NCI-H226 (cell line): ENCODE data around the gene ANK2.
"Not testable (repeated sequence)": the region's sequence is repeated elsewhere in the genome, so short reads cannot be mapped to it uniquely, and the experiment has no call there.

Source experiments
- DNase-seq: peaks from one replicate; pipeline ENCODE4 v3.0.0-alpha.2; 2015

Gene ANK2

DNA sequence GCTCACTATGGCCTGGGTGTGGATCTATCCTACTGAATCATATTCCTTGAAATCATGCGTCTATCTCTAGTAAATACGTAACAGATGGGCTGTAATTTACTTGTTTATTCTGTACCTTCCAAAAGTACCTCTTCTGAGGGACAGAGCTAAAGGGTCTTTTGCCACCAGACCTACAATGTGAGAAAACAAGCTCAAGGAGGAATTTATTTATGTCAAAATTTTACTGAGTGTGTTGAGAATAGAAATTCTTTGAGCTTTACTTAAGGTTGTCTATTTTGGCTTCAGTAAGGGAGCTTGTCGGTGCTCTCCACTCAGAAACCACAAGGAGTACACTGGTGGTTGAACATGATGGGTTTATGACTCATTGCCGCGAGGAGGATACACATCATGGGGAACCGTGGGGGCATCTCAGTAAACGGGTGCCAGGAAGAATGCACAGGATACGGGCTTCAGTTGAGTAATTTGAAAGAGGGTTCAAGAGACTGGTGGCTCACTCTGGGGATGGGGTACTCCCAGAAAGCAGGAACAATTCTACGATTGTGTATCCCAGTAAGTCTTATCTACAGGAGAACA, 3.0 kb downstream of the ANK2 start:
- DNase-seq, result peak; percentile 35

DNA sequence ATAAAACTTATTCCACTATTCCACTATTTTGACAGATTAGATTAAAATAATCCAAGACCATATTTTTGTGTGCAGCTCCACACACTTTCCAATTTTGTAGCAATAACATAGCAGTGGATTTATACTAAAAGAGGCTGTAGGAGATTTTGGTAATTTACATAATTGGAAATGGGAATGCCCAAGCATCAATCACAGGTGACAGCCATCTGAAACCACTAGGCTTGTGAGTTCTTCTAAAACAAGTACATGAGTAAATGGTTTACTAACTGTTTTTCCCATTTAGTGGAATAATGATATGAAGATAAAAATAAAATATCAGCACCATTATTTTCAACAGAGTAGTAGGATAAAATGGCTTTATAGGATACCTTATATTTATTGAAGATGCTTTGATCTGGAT, 4.4 kb downstream of the ANK2 start:
- DNase-seq, result no peak

DNA sequence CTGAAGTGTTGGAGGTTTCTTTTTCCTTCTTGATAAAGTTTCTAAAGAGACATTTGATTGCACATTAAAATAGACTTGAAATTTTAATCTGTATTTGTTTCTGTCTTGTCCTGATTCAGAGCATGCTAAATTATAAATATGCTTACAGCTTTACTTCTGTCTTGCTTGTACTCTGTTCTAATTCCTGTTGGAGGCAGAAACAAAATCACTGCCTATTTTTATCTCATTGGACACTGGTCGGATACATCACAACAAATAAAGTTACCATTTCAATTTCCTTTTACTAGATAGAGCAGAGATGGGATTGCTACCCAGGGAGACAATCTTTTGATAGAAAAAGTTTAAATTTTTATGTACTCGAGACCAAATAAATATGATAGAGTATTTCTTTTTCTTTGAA, 6.9 kb downstream of the ANK2 start:
- no peak for DNase-seq

DNA sequence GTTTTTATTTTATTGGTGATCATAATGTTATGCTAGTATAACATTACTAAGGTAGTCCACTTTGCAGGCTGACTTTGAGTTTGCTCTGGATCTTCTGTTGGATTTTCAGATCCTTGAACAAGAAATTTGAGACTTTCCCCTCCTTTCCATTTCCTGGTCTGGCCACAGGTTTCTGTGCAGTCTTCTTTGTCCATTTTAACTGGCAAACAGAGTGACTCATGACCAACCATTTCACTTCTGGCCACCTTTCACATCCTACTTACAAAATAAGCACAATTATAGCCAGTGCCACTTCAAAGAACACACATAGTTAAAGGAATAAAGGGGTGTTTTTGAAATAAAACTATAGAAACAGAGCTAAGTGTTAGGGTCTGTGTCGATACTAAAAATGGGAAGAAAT, 8.4 kb downstream of the ANK2 start:
- DNase-seq, result peak; percentile 11

DNA sequence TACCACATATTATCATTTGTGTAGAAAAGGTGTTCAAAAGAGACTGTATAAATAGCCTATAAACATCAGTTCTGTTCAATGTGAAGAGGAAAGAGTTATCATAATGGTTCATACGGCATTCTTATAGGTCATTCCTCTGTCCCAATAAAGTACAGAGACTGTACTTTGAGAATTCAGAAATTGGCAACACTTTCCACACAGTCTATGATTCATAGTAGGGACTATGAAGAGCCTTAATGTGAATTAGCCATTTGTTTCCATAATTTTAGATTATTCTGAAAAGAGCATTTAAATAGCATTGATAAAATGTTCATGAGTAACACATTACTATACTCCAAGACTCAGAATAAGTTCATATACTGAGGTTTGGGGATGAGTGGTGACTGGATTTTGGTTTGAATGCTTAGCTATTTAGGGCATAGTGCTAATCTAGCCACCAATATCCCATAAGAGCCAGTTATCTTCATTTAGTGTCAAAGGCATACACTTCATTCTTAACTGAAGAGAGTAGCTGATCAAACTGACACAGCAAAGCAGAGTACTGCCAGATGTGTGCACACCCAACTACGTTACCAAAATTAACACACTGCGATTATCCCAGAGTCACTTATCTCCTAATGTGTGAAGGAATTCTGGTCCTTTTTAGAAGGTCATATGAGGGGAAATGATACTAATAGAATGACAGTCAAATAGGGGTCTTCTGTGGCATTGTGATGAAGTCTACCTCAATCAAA, 10.2 kb downstream of the ANK2 start:
- DNase-seq, result no peak

DNA sequence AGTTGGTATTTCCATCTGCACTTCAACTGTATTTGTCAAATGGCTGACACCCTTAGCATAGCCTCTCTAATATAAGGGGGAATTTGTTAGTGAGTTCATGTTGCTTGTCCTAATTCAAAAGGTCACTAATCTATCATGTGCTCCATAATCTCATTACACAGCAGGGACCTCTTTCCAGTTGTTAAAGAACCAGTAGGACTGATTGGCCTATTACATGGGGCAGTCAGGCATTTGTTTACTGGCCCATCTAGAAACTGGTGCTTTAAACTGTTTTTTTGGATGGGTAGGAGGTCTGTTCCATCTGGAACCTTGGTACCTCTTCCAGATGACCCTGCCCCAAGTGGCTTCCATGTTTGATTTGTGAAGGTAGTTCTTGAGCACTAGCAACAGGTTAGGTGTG, 11.4 kb downstream of the ANK2 start:
- DNase-seq, result no peak

DNA sequence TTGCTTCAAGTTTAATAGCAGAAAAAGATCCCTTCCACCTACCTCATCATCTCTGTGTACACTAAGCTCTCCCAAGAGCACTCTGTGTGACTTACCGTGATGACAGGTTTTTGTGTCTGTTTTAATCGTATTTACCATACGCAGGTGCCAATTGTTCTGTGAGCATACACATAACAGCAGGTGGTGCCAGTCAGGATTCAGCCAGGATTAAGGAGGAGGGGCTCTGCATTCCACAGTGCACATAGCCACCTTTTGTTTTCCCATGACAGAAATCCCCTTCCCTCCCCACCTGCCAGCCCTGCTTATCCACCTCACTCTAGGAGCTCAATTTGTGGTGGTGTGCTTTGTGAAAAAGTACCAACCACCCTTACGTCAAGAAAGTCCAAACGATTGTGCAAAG, 14.8 kb downstream of the ANK2 start:
- no peak for DNase-seq

DNA sequence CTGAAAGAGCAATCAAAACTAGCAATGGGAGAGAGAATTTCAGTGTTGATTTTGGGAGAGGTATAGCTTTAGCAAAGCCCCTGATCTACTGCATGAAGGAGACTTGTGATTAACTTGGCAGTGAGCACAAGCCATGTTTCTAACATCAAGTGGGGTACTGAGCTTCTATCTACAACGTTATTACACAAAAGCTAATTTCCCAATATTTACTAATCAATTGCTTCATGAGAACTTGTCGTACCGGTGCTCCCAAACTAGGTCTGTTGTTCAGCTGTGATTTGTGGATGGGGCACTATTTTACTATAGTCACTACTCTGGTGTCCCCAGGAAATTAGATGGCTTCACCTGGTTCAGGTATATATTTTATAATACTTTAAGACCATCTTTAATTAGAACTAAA, 16.2 kb downstream of the ANK2 start:
- DNase-seq, result no peak

DNA sequence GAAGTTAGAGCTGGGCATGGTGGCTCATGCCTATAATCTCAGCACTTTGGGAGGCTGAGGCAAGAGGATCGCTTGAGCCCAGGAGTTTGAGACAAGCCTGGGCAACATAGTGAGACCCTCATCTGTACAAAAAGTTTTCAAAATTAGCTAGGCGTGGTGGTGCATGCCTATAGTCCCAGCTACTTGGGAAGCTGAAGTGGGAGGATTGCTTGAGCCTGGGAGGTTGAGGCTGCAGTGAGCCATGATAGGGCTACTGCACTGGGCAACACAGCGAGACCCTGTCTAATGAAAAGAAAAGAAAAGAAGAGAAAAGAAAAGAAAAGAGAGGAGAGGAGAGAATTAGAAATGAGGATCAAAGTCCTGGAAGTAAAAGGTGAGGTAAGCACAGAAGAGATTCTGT, 19.3 kb downstream of the ANK2 start:
- not testable (repeated sequence) for DNase-seq

DNA sequence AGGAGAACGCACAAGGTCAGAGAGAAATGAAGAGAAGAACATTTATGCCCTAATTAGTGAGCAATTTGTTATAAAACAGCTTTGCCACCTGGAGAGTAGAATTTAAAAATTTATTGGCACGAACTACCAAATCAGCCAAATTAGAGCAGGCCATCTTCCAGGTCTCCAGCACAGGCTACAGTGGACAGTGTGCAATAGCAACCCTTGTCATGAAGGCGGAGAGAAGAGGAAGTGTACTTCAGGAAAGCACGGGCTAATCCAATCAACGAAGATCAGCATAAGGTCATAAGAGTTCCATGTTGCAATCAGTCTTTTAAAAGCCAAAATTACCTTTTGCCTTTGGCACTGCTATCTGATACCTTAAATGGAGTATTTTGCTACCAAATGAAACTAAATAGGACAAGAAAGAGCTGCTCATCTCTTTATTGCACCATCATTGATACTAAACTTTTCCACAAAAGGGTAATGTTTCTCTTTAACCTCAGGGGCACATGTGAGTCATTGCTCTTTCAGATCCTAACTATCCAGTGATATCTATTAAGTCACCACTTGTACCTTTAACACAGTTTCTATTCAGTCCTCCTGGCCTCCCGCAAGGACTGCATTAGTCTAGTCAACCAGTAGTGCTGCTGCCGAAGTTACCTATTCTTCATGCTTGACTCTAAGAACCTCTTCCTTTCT, 19.9 kb downstream of the ANK2 start:
- no peak for DNase-seq

DNA sequence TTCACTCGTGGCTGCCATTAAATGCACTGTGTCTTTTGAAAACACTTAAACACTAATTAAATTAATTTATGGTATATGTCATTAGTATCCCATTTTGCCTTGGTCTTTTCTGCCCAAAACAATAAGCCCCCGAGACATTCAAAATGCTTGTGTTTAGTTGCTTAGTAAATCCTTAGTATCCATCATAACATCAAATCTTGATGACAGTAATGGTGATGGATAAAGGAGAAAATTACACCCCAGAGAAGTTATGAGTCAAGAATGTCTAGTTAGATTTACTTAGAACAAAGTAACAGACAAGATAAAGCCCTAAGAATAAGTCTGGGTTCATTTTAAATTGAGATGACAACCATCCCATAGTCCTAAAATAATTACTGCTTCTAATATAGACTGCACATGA, 21.3 kb downstream of the ANK2 start:
- DNase-seq, result no peak

DNA sequence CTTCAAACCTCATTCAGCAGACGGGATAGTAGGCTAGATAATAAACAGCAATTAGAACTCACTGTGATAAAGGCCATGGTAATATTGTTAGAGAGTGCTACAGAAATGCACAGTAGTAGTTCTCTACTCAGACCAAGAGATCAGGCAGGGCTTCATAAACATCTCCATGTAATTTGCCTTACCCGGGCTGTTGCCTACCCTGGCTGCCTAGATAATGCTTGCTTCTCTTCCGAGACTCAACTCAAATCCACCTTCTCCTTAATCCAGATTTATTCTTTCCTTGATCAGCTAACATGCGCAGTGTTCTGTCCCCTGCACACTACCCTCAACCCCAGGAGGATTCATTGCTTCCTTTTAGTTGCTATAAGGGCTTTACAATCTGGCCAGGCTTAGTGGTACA, 21.8 kb downstream of the ANK2 start:
- DNase-seq, result no peak

DNA sequence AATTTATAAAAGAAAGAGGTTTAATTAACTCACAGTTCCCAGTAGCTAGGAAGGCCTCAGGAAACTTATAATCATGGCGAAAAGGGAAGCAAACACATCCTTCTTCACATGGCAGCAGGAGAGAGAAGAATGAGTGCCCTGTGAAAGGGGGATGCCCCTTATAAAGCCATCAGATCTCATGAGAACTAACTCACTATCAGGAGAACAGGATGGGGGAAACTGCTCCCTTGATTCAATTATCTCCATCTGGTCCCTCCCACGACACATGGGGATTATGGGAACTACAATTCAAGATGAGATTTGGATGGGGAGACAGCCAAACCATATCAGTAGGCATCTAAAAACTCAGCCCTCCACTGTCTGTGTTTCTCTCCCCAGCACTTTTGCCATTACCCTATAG, 22.4 kb downstream of the ANK2 start:
- no peak for DNase-seq

DNA sequence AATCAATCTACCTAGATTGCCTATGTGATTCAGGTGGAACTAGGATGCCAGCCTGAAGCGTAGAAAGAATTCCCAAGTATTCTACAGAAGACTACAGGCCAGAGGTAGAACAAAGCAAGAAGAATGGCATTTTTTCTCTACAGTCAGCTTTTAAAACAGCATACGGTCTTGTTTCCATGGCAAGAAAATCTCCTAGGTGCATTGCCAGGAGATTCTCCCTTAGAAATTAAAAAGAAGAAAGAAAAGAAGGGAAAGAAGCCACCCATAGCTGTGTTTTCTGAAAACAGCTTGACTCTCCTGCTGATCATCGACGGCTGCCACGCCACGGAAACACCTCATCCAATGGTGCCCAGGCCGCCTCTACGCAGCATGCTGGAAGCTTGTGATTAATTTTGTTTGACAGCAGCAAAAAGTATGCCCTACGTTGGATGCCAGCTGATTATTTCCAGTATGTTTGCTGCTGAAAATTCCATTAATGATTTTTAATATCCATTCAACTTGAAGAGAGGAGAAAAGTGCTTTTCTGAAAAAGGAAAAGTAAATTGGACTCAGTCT, 24.1 kb downstream of the ANK2 start:
- no peak for DNase-seq

DNA sequence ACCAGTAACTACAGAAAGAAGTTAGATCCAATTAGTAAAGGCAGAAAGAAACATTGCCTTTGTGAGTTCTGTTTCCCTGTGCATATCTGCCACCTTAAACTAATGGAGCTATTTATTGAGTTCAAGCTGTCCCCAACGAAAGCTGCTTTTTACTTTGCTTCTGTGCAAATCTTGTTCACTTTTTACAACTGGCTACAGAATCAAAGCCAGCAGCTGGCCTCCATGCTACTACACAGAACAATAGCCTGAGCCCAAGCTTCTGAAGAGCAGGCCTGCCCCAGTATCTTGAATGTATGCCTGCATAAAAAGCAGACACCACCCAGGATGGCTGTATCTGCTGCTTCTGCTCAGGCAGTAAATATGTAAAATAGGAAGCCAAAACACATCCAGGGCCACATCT, 28.1 kb downstream of the ANK2 start:
- no peak for DNase-seq

DNA sequence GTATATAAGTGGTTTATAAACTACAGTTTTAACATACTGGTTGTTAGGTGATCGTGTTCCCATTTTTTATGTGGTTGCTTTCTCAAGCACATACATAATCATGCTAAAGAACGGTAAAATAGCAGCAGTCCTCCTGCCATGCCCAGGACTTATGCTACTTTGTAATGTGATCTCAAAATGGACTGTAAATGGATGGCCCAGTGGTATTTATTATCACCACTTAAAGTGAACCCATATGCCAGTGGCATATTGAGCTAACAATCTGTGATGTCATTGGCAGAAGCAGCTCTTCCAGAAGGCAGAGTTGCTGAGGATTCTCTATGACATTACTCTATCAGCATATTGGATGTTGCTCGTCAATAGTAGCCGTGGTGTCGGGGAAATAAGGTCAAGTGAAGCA, 28.6 kb downstream of the ANK2 start:
- DNase-seq, result no peak

DNA sequence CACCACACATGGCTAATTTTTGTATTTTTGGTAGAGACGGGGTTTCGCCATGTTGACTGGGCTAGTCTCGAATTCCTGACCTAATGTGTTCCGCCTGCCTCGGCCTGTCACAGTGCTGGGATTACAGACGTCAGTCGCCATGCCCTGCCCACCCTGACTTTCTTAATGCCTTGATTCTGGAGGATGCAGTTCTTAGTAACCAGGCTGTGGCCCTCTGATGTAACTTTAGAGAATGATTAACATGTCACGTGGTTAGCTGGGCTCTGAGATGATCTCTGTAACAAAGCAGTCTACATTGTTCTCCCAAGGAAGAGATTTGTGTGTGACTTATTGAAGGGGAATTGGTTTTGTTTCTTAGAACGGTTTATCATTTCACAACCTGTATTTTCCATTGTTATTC, 30.6 kb downstream of the ANK2 start:
- DNase-seq, result no peak

DNA sequence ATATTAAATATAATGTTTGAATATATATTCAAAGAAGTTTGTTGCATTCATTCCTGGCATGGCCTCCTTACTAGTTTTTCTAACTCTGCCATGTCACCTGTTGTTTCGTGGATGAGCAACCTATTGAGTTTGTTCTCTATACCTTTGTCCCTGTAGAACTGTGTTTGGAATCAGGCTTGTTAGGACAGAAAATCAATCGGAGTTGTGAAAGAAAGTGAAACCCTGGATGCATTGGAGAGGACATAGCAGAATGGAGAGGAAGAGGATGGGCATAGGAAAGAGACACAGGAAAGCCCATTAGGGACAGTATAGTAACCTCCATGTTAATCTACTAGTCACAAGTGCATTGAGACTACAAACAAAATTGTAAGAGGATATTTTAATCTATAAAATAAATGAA, 31.2 kb downstream of the ANK2 start:
- DNase-seq, result no peak

DNA sequence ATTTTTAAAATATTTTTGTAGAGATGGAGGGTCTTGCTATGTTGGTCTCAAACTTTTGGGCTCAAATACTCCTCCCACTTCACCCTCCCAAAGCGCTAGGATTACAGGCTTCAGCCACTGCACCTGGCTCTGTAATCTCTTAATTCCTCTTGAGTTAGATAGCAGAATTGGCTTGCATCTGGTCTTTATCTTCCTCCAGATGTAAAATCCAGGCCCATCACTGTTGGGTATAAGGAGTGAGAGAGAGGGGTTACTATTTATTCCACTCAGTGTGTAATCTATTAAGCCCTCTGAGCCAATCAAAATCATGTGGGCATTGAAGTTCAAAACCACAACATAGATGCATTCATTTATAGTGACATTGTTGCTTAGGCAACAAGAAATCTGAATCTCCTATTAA, 33.9 kb downstream of the ANK2 start:
- no peak for DNase-seq

DNA sequence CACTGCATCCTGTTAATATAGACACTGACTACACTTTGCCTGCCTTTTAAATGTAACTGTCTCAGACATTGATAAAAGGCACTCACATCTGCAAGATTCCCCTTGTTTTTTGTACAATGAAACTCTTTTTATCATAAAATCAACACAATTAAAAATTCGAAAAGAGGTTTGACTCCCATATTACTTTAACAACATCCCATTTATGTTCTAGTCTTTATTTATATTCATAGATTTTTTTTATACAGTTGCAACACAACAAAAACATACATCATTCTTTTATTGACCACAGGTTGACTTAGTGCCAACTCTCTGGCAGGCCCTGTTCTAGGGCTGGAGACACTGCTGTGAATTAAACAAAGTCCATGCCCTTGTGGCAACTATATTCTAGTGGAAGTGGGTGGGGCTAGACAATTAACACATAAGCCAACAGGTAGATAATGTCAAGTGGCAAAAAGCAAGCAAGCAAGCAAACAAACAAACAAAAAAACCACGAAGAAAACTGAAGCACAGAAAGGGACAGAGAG, 36.8 kb downstream of the ANK2 start:
- no peak for DNase-seq

DNA sequence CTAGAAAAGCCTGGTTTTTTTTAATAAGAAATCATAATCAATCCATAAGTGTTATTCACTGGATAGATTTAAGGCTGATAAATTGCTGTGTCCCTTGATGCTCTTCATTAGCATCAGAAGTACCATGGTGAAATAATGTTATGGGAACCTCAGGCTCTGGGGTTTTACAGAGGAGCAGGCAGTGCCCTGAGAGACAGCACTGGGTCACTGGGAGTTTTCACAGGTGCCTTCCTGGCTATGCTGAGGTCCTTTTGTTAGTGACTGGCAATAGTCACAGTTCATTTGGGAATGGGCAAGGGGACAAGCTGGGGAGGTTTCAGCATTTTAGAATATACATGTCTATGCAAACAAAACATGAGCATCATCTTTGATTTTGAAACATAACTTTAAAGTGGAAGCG, 38.6 kb downstream of the ANK2 start:
- no peak for DNase-seq

DNA sequence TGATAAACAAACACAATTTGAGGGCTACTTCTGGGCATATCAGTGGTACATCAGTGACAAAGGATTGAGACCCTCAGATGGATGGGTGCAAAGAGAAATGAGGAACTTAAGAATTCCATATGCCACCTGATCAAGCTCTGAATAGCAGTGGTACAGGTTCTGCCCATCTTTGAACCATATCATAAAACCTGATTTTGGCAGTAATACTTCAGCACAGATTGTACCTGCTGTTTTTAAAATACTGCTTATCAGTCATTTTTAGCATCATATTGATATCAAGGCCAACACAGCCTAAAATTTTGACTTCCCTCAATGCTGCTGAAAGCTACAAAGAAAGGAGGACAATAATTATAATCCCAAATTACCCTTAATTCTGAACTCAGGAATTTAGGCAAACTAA, 41.5 kb downstream of the ANK2 start:
- no peak for DNase-seq

DNA sequence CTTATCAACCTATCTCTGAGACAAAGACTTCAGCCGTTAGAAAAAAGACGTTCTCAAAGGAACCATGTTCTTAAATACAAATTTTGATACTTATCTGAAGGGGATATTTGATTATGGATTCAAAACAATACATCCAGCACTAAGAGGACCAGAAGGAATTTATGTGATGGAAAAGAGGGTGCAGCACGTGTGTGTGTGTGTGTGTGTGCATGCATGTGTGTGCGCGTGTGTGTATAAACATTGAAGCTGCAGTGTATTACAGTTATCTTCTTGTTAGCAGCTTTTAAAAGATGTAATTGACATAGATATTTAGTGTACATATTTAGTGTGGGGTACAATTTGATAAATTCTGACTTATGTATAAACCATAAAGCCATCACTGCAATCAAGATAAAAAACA, 44.9 kb downstream of the ANK2 start:
- no peak for DNase-seq

DNA sequence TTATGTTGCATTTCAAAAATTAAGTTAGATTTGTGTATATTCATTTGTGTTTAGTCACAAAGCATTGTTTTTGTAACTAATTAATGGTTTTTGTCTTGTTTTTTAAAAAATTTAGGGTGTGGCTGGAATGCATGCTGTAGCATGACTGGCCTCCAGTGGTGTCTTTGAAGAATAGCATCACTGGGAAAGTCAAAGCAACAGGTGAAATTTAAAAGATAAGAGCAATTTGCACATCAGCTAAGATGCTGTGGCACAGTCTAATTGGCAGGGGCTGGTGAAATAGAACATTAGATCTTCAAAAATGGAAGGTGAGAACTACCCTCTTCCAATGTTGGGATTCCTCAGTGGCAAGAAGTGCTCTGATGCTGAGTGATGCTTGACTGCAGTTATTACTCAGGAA, 45.3 kb downstream of the ANK2 start:
- no peak for DNase-seq
